Loucy (cell line): ENCODE results near the gene FAU.
"Not testable (repeated sequence)": the region's sequence is repeated elsewhere in the genome, so short reads cannot be mapped to it uniquely, and the experiment has no call there.

Experiments used
- H2AFZ ChIP-seq: fragments of 200-600 bp; sonication (generic); 2 replicates; pipeline ENCODE4 v1.6.0; 2016; ENCODE audit warnings: antibody characterized with exemption, mild to moderate bottlenecking, low read length, moderate library complexity
- H3F3A ChIP-seq: fragments of 200-600 bp; 2 replicates; pipeline ENCODE4 v1.6.0; 2016; ENCODE audit warnings: antibody characterized with exemption, low read depth, mild to moderate bottlenecking
- H3K27me3 ChIP-seq: fragments of 200-600 bp; sonication (generic); 2 replicates; pipeline ENCODE4 v1.6.1; 2014; ENCODE audit warnings: low read length, mild to moderate bottlenecking; ENCODE audit not compliant: insufficient read depth, poor library complexity, severe bottlenecking
- H3K36me3 ChIP-seq: fragments of 200-600 bp; sonication (generic); 2 replicates; pipeline ENCODE4 v1.6.1; 2016; ENCODE audit warnings: low read length; ENCODE audit not compliant: insufficient read depth
- H3K4me1 ChIP-seq: fragments of 200-600 bp; sonication (generic); 2 replicates; pipeline ENCODE4 v1.5.1; 2014; ENCODE audit warnings: low read length, mild to moderate bottlenecking; ENCODE audit not compliant: insufficient read depth, poor library complexity, severe bottlenecking
- H3K4me2 ChIP-seq: fragments of 200-600 bp; sonication (generic); 2 replicates; pipeline ENCODE4 v1.6.0; 2014; ENCODE audit warnings: antibody characterized with exemption, low read length, low read depth, mild to moderate bottlenecking; ENCODE audit not compliant: poor library complexity, severe bottlenecking
- H3K4me3 ChIP-seq: fragments of 200-600 bp; sonication (generic); 2 replicates; pipeline ENCODE4 v1.5.1; 2014; ENCODE audit warnings: low read length, mild to moderate bottlenecking, mixed read lengths; ENCODE audit not compliant: poor library complexity, severe bottlenecking
- H3K79me2 ChIP-seq: fragments of 200-600 bp; sonication (generic); 2 replicates; pipeline ENCODE4 v1.6.1; 2014; ENCODE audit warnings: low read length; ENCODE audit not compliant: insufficient read depth
- H3K9ac ChIP-seq: fragments of 200-600 bp; sonication (generic); 2 replicates; pipeline ENCODE4 v1.6.0; 2014; ENCODE audit warnings: mild to moderate bottlenecking, low read depth, low read length, moderate library complexity; ENCODE audit not compliant: poor library complexity, severe bottlenecking
- H3K9me2 ChIP-seq: fragments of 200-600 bp; sonication (generic); replicated peaks from 2 replicates; pipeline ENCODE4 v1.6.1; 2016; ENCODE audit warnings: low read depth, low read length, mixed read lengths
- H3K9me3 ChIP-seq: fragments of 200-600 bp; sonication (generic); 2 replicates; pipeline ENCODE4 v1.6.1; 2014; ENCODE audit warnings: mild to moderate bottlenecking, antibody characterized with exemption, low read length, low read depth; ENCODE audit not compliant: insufficient read depth
- H4K20me1 ChIP-seq: fragments of 200-600 bp; sonication (generic); 2 replicates; pipeline ENCODE4 v1.6.0; 2014; ENCODE audit warnings: antibody characterized with exemption, low read length, mild to moderate bottlenecking; ENCODE audit not compliant: insufficient read depth, poor library complexity, severe bottlenecking
- EZH2phosphoT487 ChIP-seq: fragments of 200-600 bp; IDR thresholded peaks from 2 replicates; pipeline ENCODE4 v1.6.1; 2018; ENCODE audit warnings: antibody characterized with exemption, mild to moderate bottlenecking, moderate library complexity, borderline replicate concordance
- TF ChIP-seq, protein P1 (sequence below): fragments of 200-600 bp; sonication (generic); conservative IDR thresholded peaks from 2 replicates; pipeline ENCODE4 v1.5.1; 2014; ENCODE audit warnings: mild to moderate bottlenecking, antibody characterized with exemption, low read length

FAU gene

GRCh38 chr11:65119670-65119995, 2.3 kb downstream of the FAU start:
- H3K9me2 ChIP-seq = no peaks in the 10 kb centered on the region
- peaks cover 24% of the 10 kb centered on the region for H4K20me1 ChIP-seq
- peaks cover 18% of the 10 kb centered on the region; the same call in 1 of the 2 replicates for H3K36me3 ChIP-seq
- TF ChIP-seq, protein P1, sequence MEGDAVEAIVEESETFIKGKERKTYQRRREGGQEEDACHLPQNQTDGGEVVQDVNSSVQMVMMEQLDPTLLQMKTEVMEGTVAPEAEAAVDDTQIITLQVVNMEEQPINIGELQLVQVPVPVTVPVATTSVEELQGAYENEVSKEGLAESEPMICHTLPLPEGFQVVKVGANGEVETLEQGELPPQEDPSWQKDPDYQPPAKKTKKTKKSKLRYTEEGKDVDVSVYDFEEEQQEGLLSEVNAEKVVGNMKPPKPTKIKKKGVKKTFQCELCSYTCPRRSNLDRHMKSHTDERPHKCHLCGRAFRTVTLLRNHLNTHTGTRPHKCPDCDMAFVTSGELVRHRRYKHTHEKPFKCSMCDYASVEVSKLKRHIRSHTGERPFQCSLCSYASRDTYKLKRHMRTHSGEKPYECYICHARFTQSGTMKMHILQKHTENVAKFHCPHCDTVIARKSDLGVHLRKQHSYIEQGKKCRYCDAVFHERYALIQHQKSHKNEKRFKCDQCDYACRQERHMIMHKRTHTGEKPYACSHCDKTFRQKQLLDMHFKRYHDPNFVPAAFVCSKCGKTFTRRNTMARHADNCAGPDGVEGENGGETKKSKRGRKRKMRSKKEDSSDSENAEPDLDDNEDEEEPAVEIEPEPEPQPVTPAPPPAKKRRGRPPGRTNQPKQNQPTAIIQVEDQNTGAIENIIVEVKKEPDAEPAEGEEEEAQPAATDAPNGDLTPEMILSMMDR = no peak
- TF ChIP-seq EZH2phosphoT487 = no peak
- H3K27me3 ChIP-seq = no peaks in the 10 kb centered on the region
- peaks cover 4% of the 10 kb centered on the region for H3F3A ChIP-seq
- no peak overlapping the region for H3K4me3 ChIP-seq
- no peak overlapping the region for H2AFZ ChIP-seq
- H3K79me2 ChIP-seq = peaks cover 69% of the 10 kb centered on the region
- H3K9me3 ChIP-seq = no peaks in the 10 kb centered on the region
- peak overlapping the region; percentile 96 for H3K9ac ChIP-seq
- H3K4me2 ChIP-seq = no peak overlapping the region
- H3K4me1 ChIP-seq = peaks cover 32% of the 10 kb centered on the region

- Histone ChIP-seq H4K20me1 (peaks cover 24% of the 10 kb centered on the region), H3K36me3 (peaks cover 18% of the 10 kb centered on the region; the same call in 1 of the 2 replicates), H3K79me2 (peaks cover 63% of the 10 kb centered on the region), H3K4me1 (peaks cover 31% of the 10 kb centered on the region)
- not testable (repeated sequence) for H3K4me3 ChIP-seq, H2AFZ ChIP-seq, H3K9me3 ChIP-seq, H3K4me2 ChIP-seq, H3F3A ChIP-seq, H3K9me2 ChIP-seq, H3K9ac ChIP-seq, H3K27me3 ChIP-seq
Measured at GRCh38 chr11:65118891-65119669, 2.9 kb downstream of the FAU start.

DNA sequence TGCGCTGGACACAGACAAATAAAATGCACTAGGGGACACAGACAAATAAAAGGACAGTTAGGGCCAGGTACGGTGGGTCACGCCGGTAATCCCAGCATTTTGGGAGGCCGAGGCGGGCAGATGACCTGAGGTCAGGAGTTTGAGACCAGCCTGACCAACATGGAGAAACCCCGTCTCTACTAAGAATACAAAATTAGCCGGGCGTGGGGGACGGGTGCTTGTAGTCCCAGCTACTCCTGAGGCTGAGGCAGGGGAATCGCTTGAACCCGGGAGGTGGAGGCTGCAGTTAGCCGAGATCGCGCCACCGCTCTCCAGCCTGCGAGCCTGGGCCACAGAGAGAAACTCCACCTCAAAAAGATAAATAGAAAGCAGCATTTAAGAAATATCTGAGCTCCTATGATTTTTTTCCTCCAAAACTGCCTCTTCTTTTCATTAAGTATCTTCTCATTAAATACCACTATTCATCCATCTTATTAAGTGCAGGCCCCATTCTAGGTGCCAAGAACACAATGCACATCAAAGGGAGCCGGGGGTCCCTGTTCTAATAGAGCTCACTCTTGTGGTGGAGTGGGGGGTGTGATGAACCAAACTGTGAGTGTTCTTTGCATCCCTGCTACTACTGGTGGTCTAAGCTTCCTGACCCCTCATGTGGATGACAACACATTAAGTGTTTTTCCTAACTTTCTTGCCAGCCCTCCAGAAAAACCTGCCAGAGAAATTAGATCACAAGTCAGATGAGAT, 3.7 kb downstream of the FAU start:
- Histone ChIP-seq H3K9me3 (no peaks in the 10 kb centered on the region), H3F3A (peaks cover 4% of the 10 kb centered on the region), H3K27me3 (no peaks in the 10 kb centered on the region), H3K79me2 (peaks cover 56% of the 10 kb centered on the region), H2AFZ (no peak overlapping the region), H3K9me2 (no peaks in the 10 kb centered on the region), H3K9ac (no peak overlapping the region), H3K4me2 (no peak overlapping the region), H3K36me3 (peaks cover 18% of the 10 kb centered on the region; the same call in 1 of the 2 replicates), H3K4me1 (peaks cover 28% of the 10 kb centered on the region), H4K20me1 (peaks cover 24% of the 10 kb centered on the region), H3K4me3 (no peak overlapping the region)
- TF ChIP-seq, protein P1 = no peak
- no peak for TF ChIP-seq EZH2phosphoT487
